Neural progenitor cell (in vitro differentiated cells): Measurements from ENCODE around the gene SPACA7.

Experiments
- CTCF ChIP-seq: fragments of 200-600 bp; sonication (generic); IDR thresholded peaks from 2 replicates; pipeline ENCODE4 v1.5.1; 2017; ENCODE audit warnings: antibody characterized with exemption, mild to moderate bottlenecking
- EZH2 ChIP-seq: fragments of 200-600 bp; sonication (generic); IDR thresholded peaks from 2 replicates; pipeline ENCODE4 v1.6.1; 2017; ENCODE audit warnings: antibody characterized with exemption, mild to moderate bottlenecking, moderate library complexity
- EZH2phosphoT487 ChIP-seq: fragments of 200-600 bp; sonication (generic); IDR thresholded peaks from 2 replicates; pipeline ENCODE4 v1.6.1; 2017; ENCODE audit warnings: antibody characterized with exemption

DNA sequence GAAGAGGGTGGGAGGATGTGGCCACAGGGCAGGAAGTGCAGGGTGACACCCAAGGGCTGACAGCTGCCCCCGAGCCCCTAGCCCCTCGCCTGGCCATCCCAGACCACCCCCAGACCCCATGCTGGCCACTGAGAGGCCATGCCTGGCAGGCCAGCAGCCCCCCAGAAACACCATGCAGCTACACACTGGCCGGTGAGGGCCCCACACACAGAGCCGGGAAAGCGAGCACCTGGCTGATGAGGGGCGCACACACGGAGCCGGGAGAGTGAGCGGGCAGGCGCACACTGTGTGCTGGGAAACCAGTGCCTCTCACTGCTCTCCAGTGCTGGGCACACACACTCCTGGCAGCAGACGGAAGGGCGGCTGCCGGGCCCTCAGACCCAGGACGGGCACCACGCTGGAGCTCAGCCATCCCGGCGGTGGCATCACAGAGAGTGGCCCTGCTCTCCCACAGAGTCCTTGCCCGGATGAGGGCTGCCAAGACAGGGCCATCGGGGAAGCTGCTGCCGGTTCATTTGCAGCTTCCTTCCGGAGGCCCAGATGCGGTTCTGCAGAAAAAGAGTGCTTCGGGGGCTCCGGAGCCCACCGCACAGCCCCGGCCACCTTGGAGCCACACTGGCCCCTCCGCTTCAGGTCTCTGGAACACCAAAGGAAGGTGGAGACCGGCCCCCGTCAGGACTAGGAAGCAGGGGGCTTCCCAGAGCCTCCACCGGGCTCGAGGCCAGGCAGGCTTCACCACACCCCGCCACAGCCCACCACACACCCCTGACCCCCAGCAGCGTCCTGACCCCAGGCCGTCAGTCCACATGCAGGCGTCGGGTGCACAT is 76.4 kb downstream of the SPACA7 start:
- TF ChIP-seq CTCF (no peak), EZH2phosphoT487 (no peak), EZH2 (no peak)
